KG1 (cell line): Measurements from ENCODE around the gene ABCF2.

Experiments used
- DNase-seq: peaks from one replicate; lab custom pipeline; 2025; lab: John Stamatoyannopoulos, UW

The ABCF2 gene

GRCh38 chr7:151173386-151174245 is 53.4 kb downstream of the ABCF2 start:
- no peak for DNase-seq

GRCh38 chr7:151172273-151173141 is 54.5 kb downstream of the ABCF2 start:
- peak; percentile 61 for DNase-seq

DNA sequence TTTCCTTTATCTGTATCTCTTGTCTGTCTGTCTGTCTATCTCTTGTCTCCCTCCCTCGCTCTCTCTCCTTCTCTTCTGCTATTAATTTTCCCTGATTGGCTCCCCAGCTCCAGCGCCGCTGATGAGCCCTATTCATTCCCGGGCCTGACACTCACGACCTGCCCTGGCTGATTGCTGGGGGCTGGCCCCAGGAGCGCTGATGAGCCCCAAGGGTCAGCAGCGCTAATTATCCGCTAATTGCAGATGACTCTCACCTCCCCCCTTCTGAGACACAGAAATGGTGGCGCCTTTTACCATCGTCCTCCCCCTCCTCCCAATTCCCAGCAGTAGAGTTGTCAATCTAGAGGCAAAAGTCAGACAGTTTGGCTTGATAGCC is 58.2 kb downstream of the ABCF2 start:
- no peak for DNase-seq

DNA sequence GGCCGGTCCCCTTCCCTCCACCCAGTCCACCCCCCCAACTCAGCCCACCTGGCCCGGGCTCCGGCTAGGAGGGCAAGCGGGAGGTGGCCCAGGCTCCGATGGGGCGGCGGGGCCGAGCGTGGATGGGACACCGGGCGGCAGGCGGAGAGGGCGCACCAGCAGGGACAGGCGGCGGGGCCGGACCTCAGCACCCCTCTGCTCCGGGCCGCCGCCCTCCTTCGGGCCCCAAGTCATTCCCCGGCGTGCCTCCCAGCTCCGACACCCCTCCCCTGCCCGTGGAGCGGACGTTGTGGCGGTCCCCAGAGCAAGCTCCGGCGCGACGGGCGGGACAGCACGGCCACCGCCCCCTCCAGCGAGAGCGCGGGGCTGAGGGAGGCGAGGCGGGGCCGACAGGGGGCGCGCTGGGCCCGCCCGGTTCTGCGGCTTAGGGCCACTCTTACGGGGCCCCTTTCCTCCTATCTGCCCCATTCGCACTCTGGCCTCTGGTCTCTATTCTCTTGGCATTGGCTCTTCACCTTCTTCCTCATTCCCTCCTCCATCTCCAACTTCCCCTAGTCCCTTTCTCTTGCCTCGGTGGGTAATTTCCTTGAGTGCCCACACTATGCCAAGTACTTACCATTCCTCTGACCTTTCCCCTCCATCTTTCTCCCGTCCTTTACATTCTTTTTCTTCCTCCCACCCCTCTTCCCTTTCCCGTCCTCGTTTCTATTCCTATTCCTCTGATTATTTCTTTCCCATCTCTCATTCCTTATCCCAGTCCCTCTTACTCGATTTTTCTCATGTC is 58.8 kb downstream of the ABCF2 start:
- DNase-seq: no peak

GRCh38 chr7:151167197-151167961 is 59.6 kb downstream of the ABCF2 start, which contains the start of gene GBX1:
Gene GBX1, minus strand, starts transcription at chr7:151167694. Its CDS starts 146 bp downstream, at chr7:151167548.
- no peak for DNase-seq

- no peak for DNase-seq
These were observed 60.3 kb downstream of the ABCF2 start for GRCh38 chr7:151166629-151167196.
